Measurements from ENCODE around the gene TRIM64C. TPM values are rescaled to one million over a fixed set of nuclear protein-coding genes. Genes with fewer than 3 reads are reported as not detected.
"Not testable (repeated sequence)": the region's sequence is repeated elsewhere in the genome, so short reads cannot be mapped to it uniquely, and the experiment has no call there.

Gene TRIM64C, protein sequence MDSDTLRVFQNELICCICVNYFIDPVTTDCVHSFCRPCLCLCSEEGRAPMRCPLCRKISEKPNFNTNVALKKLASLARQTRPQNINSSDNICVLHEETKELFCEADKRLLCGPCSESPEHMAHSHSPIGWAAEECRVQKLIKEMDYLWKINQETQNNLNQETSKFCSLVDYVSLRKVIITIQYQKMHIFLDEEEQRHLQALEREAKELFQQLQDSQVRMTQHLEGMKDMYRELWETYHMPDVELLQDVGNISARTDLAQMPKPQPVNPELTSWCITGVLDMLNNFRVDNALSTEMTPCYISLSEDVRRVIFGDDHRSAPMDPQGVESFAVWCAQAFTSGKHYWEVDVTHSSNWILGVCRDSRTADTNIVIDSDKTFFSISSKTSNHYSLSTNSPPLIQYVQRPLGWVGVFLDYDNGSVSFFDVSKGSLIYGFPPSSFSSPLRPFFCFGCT
- polyA plus RNA-seq (2013, experiment 1 of 2; ENCODE audit: insufficient read length) = not detected
- not detected for polyA plus RNA-seq (2013, experiment 2 of 2; ENCODE audit: insufficient read length)

DNA sequence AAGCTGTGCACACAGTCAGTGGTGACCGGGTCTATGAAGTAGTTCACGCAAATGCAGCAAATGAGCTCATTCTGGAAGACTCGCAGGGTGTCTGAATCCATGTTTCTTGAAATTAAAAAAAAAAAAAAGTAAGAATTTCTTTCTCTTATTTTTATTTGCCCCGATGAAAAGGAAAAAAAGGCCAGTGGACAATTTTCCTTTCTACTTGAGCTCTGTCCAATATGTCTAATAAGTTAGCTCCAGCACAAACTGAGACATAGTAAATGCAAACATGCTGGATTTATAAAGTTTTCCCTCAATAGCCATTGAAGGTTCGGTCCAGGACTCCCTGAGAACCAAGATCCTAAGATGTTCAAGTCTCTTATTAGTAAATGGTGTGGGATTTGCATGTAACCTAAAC is at the start of gene TRIM64C:
Gene TRIM64C, minus strand, starts transcription at position 101 of the 400 bp plus-strand sequence. Its CDS starts 0 bp downstream, at position 101.
- not testable (repeated sequence) for DNase-seq

DNA sequence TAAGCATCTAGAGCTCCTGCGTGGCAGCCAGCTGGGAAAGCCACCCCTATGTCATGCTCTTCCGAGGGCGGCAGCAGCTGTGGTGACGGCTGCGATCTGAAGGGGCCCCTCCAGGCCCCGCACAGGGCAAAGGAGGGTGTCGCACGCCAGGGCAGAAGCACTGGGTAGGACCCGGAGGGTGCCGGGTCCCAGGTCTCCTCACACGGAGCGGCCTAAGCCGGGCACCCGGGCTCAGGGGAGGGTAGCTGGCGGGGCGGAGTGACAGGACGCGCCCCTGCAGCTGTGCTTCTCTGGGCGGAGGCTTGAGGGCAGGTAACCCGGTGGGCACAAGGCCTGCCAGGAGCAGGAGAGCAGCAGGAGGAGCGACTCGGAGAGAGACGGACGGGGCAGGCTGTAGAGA is 43.4 kb upstream of the TRIM64C start:
- DNase-seq = not testable (repeated sequence)

DNA sequence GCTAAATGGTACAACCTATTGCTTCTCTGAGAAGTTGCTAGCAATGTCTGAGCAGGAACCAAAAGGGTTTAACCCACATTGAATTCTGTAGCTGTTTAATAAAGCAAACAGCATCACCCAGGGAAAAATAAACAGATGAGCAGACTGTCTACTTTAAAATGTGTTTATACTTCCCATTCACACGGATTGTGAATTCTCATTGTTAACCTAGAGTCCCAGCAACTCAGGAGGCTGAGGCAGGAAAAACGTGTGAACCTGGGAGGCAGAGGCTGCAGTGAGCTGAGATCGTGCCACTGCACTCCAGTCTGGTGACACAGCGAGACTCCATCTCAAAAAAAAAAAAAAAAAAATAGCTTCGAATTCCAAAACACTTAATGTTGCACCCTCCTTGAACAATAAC is 11.0 kb upstream of the TRIM64C start:
- not testable (repeated sequence) for DNase-seq

DNA sequence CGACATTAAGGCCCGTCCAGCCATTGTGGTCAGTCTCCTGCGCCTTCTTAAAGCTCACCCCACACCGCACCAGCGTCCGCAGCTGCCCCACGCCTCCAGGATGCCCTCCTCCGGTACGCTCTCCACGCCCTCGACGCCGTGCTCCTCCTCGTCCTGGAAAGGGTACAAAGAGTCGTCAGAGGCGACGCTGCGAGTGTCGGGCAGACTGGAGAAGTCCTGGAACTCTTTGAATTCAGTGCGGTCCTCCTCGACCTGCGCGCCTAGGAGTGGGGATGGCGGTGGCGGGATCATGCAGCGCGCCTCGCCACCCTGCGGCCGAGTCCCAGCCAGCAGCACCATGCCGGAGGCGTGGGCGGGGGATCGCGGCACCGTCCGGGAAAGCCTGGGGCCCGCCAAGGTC is 9.1 kb downstream of the TRIM64C start:
- DNase-seq = not testable (repeated sequence)

DNA sequence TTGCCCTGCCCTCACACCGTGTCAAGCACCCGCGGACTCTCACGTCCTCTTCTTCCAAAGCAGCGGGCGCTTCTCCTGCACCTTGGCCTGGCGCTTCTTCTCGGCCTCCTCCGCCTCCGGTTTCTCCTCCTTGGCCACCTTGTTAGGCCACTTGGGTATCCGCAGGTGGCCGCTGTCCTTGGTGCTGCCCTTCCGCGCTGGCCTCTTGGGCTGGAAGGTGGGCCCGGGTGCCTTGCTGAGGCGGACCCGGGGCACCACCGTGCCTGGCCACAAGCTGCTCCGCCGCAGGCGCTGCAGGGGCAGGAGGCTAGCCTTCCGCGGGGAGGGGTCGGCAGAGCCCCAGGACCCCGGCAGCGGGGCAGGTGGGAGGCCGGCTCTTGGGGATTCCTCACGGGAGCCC is 10.7 kb downstream of the TRIM64C start:
- not testable (repeated sequence) for DNase-seq

DNA sequence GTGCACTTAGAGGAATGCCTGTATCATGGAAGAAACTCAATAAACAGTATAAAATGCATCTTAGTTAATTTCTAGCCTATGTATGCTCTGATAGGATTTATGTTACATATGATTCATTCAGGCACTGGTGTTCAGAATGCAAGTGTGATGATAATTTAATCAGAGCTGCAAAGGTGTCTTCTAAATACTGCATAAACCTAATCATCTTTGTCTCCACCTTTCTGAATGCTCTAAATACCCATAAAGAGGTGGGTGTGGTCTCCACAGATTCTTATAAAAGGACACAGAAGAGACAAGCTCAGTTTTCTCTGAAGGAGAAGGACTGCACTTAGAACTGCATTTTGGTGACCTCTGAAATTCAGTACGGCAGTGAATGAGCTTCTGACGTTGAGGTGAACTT is 30.4 kb downstream of the TRIM64C start, which contains the start of gene TRIM49B:
Gene TRIM49B, plus strand, starts transcription at position 301 of the 400 bp plus-strand sequence. CDS start 2,777 bp downstream, outside the sequence.
- not testable (repeated sequence) for DNase-seq

Measured in fibroblast of skin of back (primary cell).